C4-2B (cell line): ENCODE data around the gene CTNNA3.
"Not testable (repeated sequence)": the region's sequence is repeated elsewhere in the genome, so short reads cannot be mapped to it uniquely, and the experiment has no call there.

Experiments used
- H3K27ac ChIP-seq: fragments of 450-650 bp; 2 replicates; pipeline ENCODE4 v1.5.1; 2017
- CTCF ChIP-seq: fragments of 450-650 bp; conservative IDR thresholded peaks from 2 replicates; pipeline ENCODE4 v1.5.1; 2017; ENCODE audit warnings: mild to moderate bottlenecking
- ZFX ChIP-seq: fragments of 450-650 bp; IDR thresholded peaks from 2 replicates; pipeline ENCODE4 v1.6.1; 2017

Gene CTNNA3

DNA sequence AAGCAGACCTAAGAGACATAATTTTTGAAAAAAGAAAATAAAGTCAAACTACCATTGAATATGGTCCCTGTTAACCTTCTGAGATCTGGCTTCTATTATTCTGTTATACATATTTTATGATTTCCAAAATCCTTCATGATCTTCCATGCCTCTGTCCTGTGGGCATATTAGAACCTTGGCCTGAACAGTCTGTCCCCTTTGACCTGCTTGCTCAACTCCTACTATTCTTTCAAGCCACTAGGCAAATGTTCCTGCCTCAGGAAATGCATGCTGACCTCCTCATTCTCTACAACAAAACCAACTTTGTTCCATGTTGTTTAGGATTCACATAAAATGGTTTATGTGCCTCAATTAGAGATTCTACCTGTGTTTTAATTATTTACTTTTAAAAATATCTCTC, 1315.0 kb downstream of the CTNNA3 start:
- no peak overlapping the region for H3K27ac ChIP-seq
- no peak for TF ChIP-seq ZFX
- no peak for TF ChIP-seq CTCF

GRCh38 chr10:66378117-66378876, 1317.7 kb downstream of the CTNNA3 start:
- H3K27ac ChIP-seq = no peak overlapping the region
- TF ChIP-seq ZFX (no peak), CTCF (no peak)

DNA sequence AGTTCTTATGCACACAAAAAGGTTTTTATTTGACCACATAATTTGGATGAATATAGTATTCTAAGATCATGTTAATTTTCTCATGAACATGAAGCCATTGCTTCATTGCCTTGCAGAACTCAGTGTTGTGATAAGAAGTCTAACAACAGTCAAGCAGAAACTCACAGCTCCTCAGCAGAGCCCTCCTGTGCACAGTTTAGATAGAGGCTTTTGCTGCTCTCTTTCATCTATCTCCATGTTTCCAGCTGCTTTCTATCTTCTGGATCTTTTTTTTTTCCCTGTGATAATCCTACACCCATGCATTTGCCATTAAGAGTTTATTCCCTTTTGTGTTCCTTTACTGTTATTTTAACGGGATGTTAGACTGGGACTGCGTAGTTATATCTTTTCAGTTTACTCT, 1327.8 kb downstream of the CTNNA3 start:
- TF ChIP-seq ZFX = no peak
- TF ChIP-seq CTCF = no peak
- H3K27ac ChIP-seq = no peak overlapping the region

DNA sequence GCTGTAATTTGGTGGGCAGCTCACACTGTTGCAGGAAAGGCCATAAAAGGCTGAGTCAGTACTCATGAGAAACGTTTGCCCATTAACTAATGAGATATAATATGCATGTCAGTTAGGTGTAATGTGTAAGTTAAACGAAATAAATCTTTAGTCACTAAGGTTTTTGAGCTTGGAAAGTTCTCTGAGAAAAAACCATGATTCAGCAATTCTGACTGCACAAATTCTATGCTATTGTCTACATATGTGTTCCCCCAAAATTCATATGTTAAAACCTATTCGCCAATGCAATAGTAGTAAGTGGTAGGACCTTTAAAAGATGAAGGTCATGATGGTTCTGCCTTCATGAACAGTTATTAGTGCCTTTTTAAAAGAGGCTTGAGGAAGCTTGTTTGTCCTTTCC, 1329.8 kb downstream of the CTNNA3 start:
- no peak overlapping the region for H3K27ac ChIP-seq
- TF ChIP-seq ZFX = no peak
- TF ChIP-seq CTCF = no peak

GRCh38 chr10:66365686-66366085, 1330.3 kb downstream of the CTNNA3 start:
- TF ChIP-seq ZFX (no peak), CTCF (no peak)
- H3K27ac ChIP-seq = no peak overlapping the region

- TF ChIP-seq CTCF (peak; percentile 28), ZFX (no peak)
- no peak overlapping the region for H3K27ac ChIP-seq
Measured at GRCh38 chr10:66362522-66362921, 1333.5 kb downstream of the CTNNA3 start.

DNA sequence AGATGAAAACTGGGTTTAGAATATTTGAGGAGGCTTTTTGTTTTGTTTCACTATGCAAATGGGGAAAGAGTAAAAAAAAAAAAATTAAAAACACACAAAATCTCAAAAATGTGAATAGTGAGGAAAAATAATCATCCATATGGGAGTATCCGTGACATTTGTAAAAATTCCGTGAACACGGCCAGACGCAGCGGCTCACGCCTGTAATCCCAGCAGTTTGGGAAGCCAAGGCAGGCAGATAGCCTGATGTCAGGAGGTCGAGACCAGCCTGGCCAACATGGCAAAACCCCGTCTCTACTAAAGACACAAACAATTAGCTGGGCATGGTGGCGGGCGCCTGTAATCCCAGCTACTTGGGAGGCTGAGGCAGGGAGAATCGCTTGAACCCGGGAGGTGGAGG, 1342.2 kb downstream of the CTNNA3 start:
- H3K27ac ChIP-seq = not testable (repeated sequence)

DNA sequence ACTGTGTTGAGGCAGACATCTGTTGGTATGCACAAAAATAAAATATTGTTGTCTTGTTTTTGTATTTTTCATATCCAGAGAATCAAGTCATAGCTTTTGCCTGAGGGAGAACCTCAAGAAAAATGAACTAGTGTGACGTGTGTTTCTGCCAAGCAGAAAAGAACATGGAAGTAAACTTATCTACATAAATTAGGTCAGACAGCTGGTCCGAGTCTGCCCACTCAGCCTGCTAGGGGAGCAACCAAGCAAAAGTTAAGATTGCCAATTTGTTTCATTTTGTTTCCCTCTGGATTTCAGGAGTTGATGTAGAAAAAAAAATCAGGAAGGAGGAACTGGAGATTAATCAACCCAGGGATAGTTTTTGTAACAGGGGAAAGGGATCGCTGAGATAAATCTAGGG, 1342.6 kb downstream of the CTNNA3 start:
- TF ChIP-seq CTCF = no peak
- TF ChIP-seq ZFX = no peak

More for the DNA sequence above, 1342.6 kb downstream of the CTNNA3 start:
- no peak overlapping the region for H3K27ac ChIP-seq
